Measurements from ENCODE around the gene TAAR9.

DNA sequence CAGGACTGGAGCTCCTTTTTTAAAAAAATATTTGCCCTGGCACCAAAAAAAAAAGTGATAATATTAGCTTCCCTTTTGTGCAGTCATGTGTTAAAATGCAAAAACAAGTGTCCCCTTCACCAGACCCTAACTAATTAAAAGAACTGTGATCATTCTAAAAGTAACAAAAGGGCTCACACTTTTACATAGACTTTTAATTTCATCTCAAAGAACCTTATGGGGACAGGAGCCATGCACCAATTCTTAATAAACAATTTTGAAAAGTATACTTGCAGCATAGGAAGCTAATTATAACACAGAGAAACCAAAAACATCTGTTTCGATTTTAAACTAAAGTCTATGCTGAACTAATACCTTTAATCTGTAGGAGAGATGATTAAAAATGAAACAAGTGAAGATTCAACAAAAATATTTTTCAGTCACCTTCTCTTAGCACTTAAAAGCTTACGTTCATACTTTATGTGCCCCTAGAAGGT, 42.4 kb upstream of the TAAR9 start:
- TF ChIP-seq TAF1 (IDR thresholded peaks at IDR 0.05; ENCODE audit: low read depth, low read length): no peak
- TF ChIP-seq POLR2A (IDR thresholded peaks at IDR 0.05; ENCODE audit: low read depth, low read length): no peak
